Hepatocyte (in vitro differentiated cells): ENCODE data around the gene BEND6. TPM values are rescaled to one million over a fixed set of nuclear protein-coding genes. Genes with fewer than 3 reads are reported as not detected.
"Not testable (repeated sequence)": the region's sequence is repeated elsewhere in the genome, so short reads cannot be mapped to it uniquely, and the experiment has no call there.

Source experiments
- DNase-seq: peaks from one replicate; pipeline ENCODE4 v3.0.0-alpha.2; 2016; ENCODE audit warnings: low spot score
- H2AFZ ChIP-seq: fragments of 200-600 bp; sonication (generic); 2 replicates; pipeline ENCODE4 v1.6.0; 2016; ENCODE audit warnings: antibody characterized with exemption, mild to moderate bottlenecking
- H3K27ac ChIP-seq: fragments of 200-600 bp; sonication (generic); 2 replicates; pipeline ENCODE4 v1.5.1; 2016; ENCODE audit warnings: mild to moderate bottlenecking
- H3K27me3 ChIP-seq: fragments of 200-600 bp; sonication (generic); 2 replicates; pipeline ENCODE4 v1.6.1; 2016
- H3K36me3 ChIP-seq: fragments of 200-600 bp; sonication (generic); replicated peaks from 2 replicates; pipeline ENCODE4 v1.5.1; 2016; ENCODE audit warnings: low read depth; ENCODE audit not compliant: insufficient read depth
- H3K4me1 ChIP-seq: fragments of 200-600 bp; sonication (generic); 2 replicates; pipeline ENCODE4 v1.5.1; 2016; ENCODE audit warnings: mild to moderate bottlenecking, moderate library complexity; ENCODE audit not compliant: insufficient read depth
- H3K4me2 ChIP-seq: fragments of 200-600 bp; sonication (generic); 2 replicates; pipeline ENCODE4 v1.6.0; 2016
- H3K4me3 ChIP-seq: fragments of 200-600 bp; sonication (generic); 2 replicates; pipeline ENCODE4 v1.5.1; 2016; ENCODE audit warnings: mild to moderate bottlenecking
- H3K79me2 ChIP-seq: fragments of 200-600 bp; sonication (generic); 2 replicates; pipeline ENCODE4 v1.6.0; 2017; ENCODE audit warnings: mild to moderate bottlenecking
- H3K9me2 ChIP-seq: fragments of 200-600 bp; sonication (generic); replicated peaks from 2 replicates; pipeline ENCODE4 v1.6.0; 2017; ENCODE audit warnings: mild to moderate bottlenecking; ENCODE audit not compliant: insufficient read depth
- H3K9me3 ChIP-seq: fragments of 200-600 bp; sonication (generic); 2 replicates; pipeline ENCODE4 v1.5.1; 2016; ENCODE audit warnings: low read depth, mild to moderate bottlenecking
- H4K20me1 ChIP-seq: fragments of 200-600 bp; sonication (generic); 2 replicates; pipeline ENCODE4 v1.6.0; 2016; ENCODE audit warnings: mild to moderate bottlenecking; ENCODE audit not compliant: insufficient read depth, poor library complexity, severe bottlenecking
- EZH2 ChIP-seq: fragments of 200-600 bp; sonication (generic); IDR thresholded peaks from 2 replicates; pipeline ENCODE4 v1.6.1; 2016; ENCODE audit warnings: antibody characterized with exemption, mild to moderate bottlenecking, borderline replicate concordance
- EZH2phosphoT487 ChIP-seq: fragments of 200-600 bp; sonication (generic); IDR thresholded peaks from one replicate; pipeline ENCODE4 v1.6.1; 2018; ENCODE audit warnings: antibody characterized with exemption, mild to moderate bottlenecking, low read depth, moderate library complexity; ENCODE audit not compliant: unreplicated experiment, severe bottlenecking
- WGBS: methylation state at CpG from one replicate; pipeline ENCODE4 v1.1.6; 2016; ENCODE audit warnings: low lambda C conversion rate; ENCODE audit errors: missing lambda C conversion rate; 5-methylcytosine and 5-hydroxymethylcytosine counted together
- polyA plus RNA-seq: library from polyadenylated mRNA; unstranded; fragments of >200 nt; fragmentation: Nextera tagmentation; extraction: Ambion mirVana; gene quantifications from 2 replicates; pipeline ENCODE4 v1.2.1, GENCODE V29; 2016
- total RNA-seq: library from RNA; depleted of rRNA; stranded (reverse); fragments of >200 nt; gene quantifications from 2 replicates; pipeline ENCODE4 v1.2.3, GENCODE V29; 2014
- TF ChIP-seq, protein P1 (sequence below): fragments of 200-600 bp; sonication (generic); IDR thresholded peaks from 2 replicates; pipeline ENCODE4 v1.5.1; 2016; ENCODE audit warnings: antibody characterized with exemption, mild to moderate bottlenecking; ENCODE audit not compliant: poor library complexity

The BEND6 gene
- total and polyA plus RNA-seq, 2 experiments from 2014 or later: 1.2 to 2.0 TPM

DNA sequence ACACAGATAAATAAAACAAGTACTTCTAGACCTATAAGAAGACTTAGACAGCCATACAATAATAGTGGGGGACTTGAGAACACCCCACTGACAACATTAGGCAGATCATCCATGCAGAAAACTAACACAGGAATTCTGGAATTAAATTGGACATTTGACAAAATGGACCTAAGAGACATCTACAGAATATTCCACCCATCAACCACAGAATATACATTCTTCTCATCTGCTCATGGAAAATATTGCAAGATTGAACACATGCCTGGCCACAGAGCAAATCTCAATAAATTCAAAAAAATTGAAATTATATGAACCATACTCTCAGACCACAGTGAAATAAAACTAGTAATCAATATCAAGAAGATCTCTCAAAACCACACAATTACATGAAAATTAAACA, 47.3 kb downstream of the BEND6 start:
- Histone ChIP-seq H3K27me3 (no peaks in the 10 kb centered on the region), H2AFZ (no peak overlapping the region), H3K36me3 (no peaks in the 10 kb centered on the region), H4K20me1 (no peaks in the 10 kb centered on the region), H3K9me2 (no peaks in the 10 kb centered on the region), H3K4me3 (no peak overlapping the region), H3K9me3 (no peaks in the 10 kb centered on the region), H3K4me2 (no peak overlapping the region), H3K79me2 (no peaks in the 10 kb centered on the region), H3K27ac (no peak overlapping the region), H3K4me1 (no peaks in the 10 kb centered on the region)
- no peak for DNase-seq
- TF ChIP-seq, protein P1, sequence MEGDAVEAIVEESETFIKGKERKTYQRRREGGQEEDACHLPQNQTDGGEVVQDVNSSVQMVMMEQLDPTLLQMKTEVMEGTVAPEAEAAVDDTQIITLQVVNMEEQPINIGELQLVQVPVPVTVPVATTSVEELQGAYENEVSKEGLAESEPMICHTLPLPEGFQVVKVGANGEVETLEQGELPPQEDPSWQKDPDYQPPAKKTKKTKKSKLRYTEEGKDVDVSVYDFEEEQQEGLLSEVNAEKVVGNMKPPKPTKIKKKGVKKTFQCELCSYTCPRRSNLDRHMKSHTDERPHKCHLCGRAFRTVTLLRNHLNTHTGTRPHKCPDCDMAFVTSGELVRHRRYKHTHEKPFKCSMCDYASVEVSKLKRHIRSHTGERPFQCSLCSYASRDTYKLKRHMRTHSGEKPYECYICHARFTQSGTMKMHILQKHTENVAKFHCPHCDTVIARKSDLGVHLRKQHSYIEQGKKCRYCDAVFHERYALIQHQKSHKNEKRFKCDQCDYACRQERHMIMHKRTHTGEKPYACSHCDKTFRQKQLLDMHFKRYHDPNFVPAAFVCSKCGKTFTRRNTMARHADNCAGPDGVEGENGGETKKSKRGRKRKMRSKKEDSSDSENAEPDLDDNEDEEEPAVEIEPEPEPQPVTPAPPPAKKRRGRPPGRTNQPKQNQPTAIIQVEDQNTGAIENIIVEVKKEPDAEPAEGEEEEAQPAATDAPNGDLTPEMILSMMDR: no peak
- TF ChIP-seq EZH2 (no peak), EZH2phosphoT487 (no peak)

- Histone ChIP-seq H3K36me3 (no peaks in the 10 kb centered on the region), H4K20me1 (no peaks in the 10 kb centered on the region), H3K9me3 (no peaks in the 10 kb centered on the region), H3K79me2 (no peaks in the 10 kb centered on the region), H3K4me1 (no peaks in the 10 kb centered on the region), H3K27me3 (no peaks in the 10 kb centered on the region), H3K27ac (no peak overlapping the region), H3K4me3 (no peak overlapping the region), H2AFZ (no peak overlapping the region), H3K4me2 (no peak overlapping the region), H3K9me2 (no peaks in the 10 kb centered on the region)
- TF ChIP-seq, protein P1: no peak
- TF ChIP-seq EZH2: no peak
- TF ChIP-seq EZH2phosphoT487: no peak
- 97% methylated on average over 14 of the region's 14 CpGs for WGBS
- no peak for DNase-seq
These were observed 49.4 kb downstream of the BEND6 start for GRCh38 chr6:57004292-57004691.

GRCh38 chr6:57006101-57006500, 51.2 kb downstream of the BEND6 start:
- WGBS: 69% methylated on average over 3 of the region's 3 CpGs
- H3K4me3 ChIP-seq: no peak overlapping the region
- no peaks in the 10 kb centered on the region for H3K4me1 ChIP-seq
- H3K4me2 ChIP-seq: no peak overlapping the region
- TF ChIP-seq, protein P1: no peak
- TF ChIP-seq EZH2: no peak
- H3K9me2 ChIP-seq: no peaks in the 10 kb centered on the region
- H3K79me2 ChIP-seq: no peaks in the 10 kb centered on the region
- H4K20me1 ChIP-seq: no peaks in the 10 kb centered on the region
- no peak for DNase-seq
- no peaks in the 10 kb centered on the region for H3K9me3 ChIP-seq
- no peak overlapping the region for H2AFZ ChIP-seq
- no peak overlapping the region for H3K27ac ChIP-seq
- H3K36me3 ChIP-seq: no peaks in the 10 kb centered on the region
- H3K27me3 ChIP-seq: no peaks in the 10 kb centered on the region

DNA sequence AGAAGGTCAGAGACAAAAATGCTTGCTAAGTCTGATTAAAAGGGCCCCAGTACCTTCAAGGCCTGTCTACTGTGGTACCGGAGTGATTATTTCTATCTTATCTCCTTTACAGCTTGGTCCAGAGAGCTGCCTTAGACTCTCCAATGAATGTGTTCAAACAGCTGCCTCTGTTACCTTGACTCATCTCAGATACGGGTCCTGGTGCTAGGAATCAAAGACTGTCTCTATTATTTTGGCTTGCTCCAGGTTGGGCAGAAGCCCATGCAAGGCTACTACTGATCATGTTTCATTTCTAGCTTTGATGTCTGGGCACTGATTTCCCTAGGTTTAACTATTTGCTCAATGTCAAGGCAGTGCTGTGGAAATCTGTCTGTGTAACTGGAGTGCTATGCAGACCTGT, 53.2 kb downstream of the BEND6 start:
- H3K27me3 ChIP-seq, H3K9me3 ChIP-seq, H3K9me2 ChIP-seq, H2AFZ ChIP-seq, H3K4me2 ChIP-seq, DNase-seq, H3K4me3 ChIP-seq, H3K4me1 ChIP-seq, H3K79me2 ChIP-seq, H3K36me3 ChIP-seq, H4K20me1 ChIP-seq, H3K27ac ChIP-seq: not testable (repeated sequence)
- WGBS: 52% methylated on average over 2 of the region's 2 CpGs
